Measurements from ENCODE around the gene JAZF1. TPM values are rescaled to one million over a fixed set of nuclear protein-coding genes. Genes with fewer than 3 reads are reported as not detected.

The JAZF1 gene
- total and polyA plus RNA-seq, 4 donors = 5.2 to 16.5 (median 10.7) TPM

DNA sequence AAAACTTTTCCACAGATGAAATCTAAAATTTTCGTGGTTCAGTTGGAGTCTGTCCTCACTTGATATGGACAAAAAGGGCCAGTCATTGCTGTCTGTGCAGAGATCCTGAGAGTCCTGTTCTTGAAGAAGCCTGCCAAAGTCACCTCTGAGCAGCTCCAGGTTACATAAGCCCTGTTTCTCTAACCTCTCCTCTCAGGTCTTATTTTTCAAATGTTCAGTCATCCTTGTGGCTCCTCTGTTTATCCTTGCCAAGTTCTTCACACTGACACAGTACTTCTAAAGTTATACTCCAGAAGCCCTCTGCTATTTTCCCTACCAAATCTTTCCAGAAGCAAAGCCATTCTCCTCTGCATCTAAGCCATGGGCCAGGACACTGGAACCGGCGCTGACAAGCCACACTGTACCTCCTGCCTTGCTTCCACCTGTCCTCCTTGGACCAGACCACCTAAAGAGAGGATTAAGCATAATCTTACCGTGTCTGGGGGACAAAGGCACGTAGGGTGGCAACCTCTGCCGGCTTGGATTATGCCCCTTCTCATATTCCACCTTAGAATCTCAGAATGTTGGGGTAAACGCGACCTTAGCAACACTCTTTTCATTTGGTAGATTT lies 161.6 kb downstream of the JAZF1 start:
- peaks cover 0 to 3% (median 0%) of the 10 kb centered on the region in 4 donors for H3K9me3 ChIP-seq (ENCODE audit: control insufficient read depth in 4 of 4, insufficient read depth in 3 of 4, low read length in 3 of 4)
- H3K9ac ChIP-seq (ENCODE audit: insufficient read depth in 1 of 2, low read length in 2 of 2) = no peak overlapping the region
- H3K27me3 ChIP-seq (ENCODE audit: control insufficient read depth in 3 of 3, insufficient read depth in 3 of 3, low read length in 2 of 3) = no peaks in the 10 kb centered on the region
- H3K36me3 ChIP-seq (ENCODE audit: control insufficient read depth in 4 of 4, insufficient read depth in 4 of 4, low read length in 4 of 4) = peaks cover 0 to 3% (median 0%) of the 10 kb centered on the region in 4 donors
- H3K27ac ChIP-seq (ENCODE audit: low read depth in 1 of 2, low read length in 1 of 2) = no peak overlapping the region
- peaks cover 0 to 5% (median 3%) of the 10 kb centered on the region in 5 donors for H3K4me1 ChIP-seq (ENCODE audit: control insufficient read depth in 5 of 5, insufficient read depth in 5 of 5, low read length in 5 of 5)
- ATAC-seq (ENCODE audit: insufficient read depth, low FRiP score) (no peak), DNase-seq (no peak)
- TF ChIP-seq, protein P1, sequence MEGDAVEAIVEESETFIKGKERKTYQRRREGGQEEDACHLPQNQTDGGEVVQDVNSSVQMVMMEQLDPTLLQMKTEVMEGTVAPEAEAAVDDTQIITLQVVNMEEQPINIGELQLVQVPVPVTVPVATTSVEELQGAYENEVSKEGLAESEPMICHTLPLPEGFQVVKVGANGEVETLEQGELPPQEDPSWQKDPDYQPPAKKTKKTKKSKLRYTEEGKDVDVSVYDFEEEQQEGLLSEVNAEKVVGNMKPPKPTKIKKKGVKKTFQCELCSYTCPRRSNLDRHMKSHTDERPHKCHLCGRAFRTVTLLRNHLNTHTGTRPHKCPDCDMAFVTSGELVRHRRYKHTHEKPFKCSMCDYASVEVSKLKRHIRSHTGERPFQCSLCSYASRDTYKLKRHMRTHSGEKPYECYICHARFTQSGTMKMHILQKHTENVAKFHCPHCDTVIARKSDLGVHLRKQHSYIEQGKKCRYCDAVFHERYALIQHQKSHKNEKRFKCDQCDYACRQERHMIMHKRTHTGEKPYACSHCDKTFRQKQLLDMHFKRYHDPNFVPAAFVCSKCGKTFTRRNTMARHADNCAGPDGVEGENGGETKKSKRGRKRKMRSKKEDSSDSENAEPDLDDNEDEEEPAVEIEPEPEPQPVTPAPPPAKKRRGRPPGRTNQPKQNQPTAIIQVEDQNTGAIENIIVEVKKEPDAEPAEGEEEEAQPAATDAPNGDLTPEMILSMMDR (IDR thresholded peaks at IDR 0.05; ENCODE audit: control extremely low read depth, extremely low read depth) = no peak
- H3K4me3 ChIP-seq = no peak overlapping the region
- WGBS, 2 donors = 94 to 95% methylated on average over 8 of the region's 8 CpGs

DNA sequence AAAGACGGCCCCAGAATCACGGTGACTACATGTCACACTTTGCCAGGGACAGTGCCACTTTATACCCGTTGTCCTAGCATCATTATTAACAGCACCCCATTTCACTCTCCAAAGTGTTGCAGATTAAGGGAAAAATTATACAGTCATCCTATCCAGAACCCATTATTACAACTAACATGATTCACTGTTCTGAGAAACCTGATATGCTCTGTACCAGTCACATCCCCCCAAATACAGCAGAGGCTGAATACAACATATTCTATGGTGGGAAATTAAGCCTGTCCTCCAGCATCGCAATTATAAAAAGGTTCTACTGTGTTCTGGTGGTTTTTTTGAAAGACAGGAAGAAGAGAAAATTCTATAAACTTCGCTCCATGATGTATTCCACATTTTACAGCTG lies 162.1 kb downstream of the JAZF1 start:
- no peak for DNase-seq
- H3K9me3 ChIP-seq (ENCODE audit: control insufficient read depth in 4 of 4, insufficient read depth in 3 of 4, low read length in 3 of 4) = peaks cover 0 to 3% (median 0%) of the 10 kb centered on the region in 4 donors
- no peaks in the 10 kb centered on the region for H3K27me3 ChIP-seq (ENCODE audit: control insufficient read depth in 3 of 3, insufficient read depth in 3 of 3, low read length in 2 of 3)
- H3K4me3 ChIP-seq = no peak overlapping the region
- WGBS, 2 donors = 96 to 98% methylated on average over 5 of the region's 5 CpGs
- no peak for ATAC-seq (ENCODE audit: insufficient read depth, low FRiP score)
- TF ChIP-seq, protein P1 (IDR thresholded peaks at IDR 0.05; ENCODE audit: control extremely low read depth, extremely low read depth) = no peak
- H3K36me3 ChIP-seq (ENCODE audit: control insufficient read depth in 4 of 4, insufficient read depth in 4 of 4, low read length in 4 of 4) = peaks cover 0 to 3% (median 0%) of the 10 kb centered on the region in 4 donors
- H3K9ac ChIP-seq (ENCODE audit: insufficient read depth in 1 of 2, low read length in 2 of 2) = no peak overlapping the region
- H3K27ac ChIP-seq (ENCODE audit: low read depth in 1 of 2, low read length in 1 of 2) = no peak overlapping the region
- H3K4me1 ChIP-seq (ENCODE audit: control insufficient read depth in 5 of 5, insufficient read depth in 5 of 5, low read length in 5 of 5) = peaks cover 0 to 5% (median 4%) of the 10 kb centered on the region in 5 donors

DNA sequence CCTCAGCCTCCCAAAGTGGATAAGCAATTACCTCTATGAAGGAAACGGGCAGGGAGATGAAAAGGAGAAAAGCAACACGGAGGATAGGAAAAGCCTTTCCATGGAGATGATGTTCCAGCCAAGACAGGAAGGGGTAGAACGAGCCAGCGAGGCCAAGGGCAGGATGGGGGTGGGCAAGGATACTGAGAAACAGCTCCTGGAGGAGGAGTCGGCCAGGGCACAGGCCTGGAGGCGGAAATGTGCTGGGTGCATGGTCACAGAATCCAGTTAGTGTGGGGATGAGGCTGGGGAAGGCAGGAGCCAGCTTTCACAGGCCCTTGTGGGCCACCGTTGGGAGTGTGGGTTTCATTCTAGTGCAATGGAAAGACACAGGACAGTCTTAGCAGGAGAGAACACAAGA lies 162.6 kb downstream of the JAZF1 start:
- Histone ChIP-seq H3K27ac (ENCODE audit: low read depth in 1 of 2, low read length in 1 of 2) (no peak overlapping the region), H3K36me3 (ENCODE audit: control insufficient read depth in 4 of 4, insufficient read depth in 4 of 4, low read length in 4 of 4) (peaks cover 0 to 3% (median 0%) of the 10 kb centered on the region in 4 donors), H3K4me1 (ENCODE audit: control insufficient read depth in 5 of 5, insufficient read depth in 5 of 5, low read length in 5 of 5) (peaks cover 0 to 5% (median 4%) of the 10 kb centered on the region in 5 donors), H3K9ac (ENCODE audit: insufficient read depth in 1 of 2, low read length in 2 of 2) (no peak overlapping the region), H3K9me3 (ENCODE audit: control insufficient read depth in 4 of 4, insufficient read depth in 3 of 4, low read length in 3 of 4) (peaks cover 0 to 3% (median 0%) of the 10 kb centered on the region in 4 donors), H3K4me3 (no peak overlapping the region), H3K27me3 (ENCODE audit: control insufficient read depth in 3 of 3, insufficient read depth in 3 of 3, low read length in 2 of 3) (no peaks in the 10 kb centered on the region)
- no peak for DNase-seq
- no peak for ATAC-seq (ENCODE audit: insufficient read depth, low FRiP score)
- TF ChIP-seq, protein P1 (IDR thresholded peaks at IDR 0.05; ENCODE audit: control extremely low read depth, extremely low read depth) = no peak
- WGBS, 2 donors = 86 to 90% methylated on average over 7 of the region's 7 CpGs

All from lung (tissue), 12 donors.